Prostate gland (tissue), 2 donors: Measurements from ENCODE around the gene TMEM100. TPM values are rescaled to one million over a fixed set of nuclear protein-coding genes. Genes with fewer than 3 reads are reported as not detected.

ENCODE experiments used
- DNase-seq: peaks from one replicate; pipeline ENCODE4 v3.0.0-alpha.2; 2019; ENCODE audit warnings: low spot score
- H3K27ac ChIP-seq, 2 donors: fragments of 200-600 bp; sonication (generic); 2 replicates each; pipeline ENCODE4 v1.5.1; 2017 to 2019
- H3K27me3 ChIP-seq: fragments of 200-600 bp; sonication (generic); replicated peaks from 2 replicates; pipeline ENCODE4 v1.5.1; 2019; ENCODE audit not compliant: insufficient read depth
- H3K36me3 ChIP-seq, 2 donors: fragments of 200-600 bp; sonication (generic); 1 replicate in 1 of 2; 2 replicates in 1 of 2; pipeline versions ENCODE4 v1.5.1 to v1.8.1; 2017 to 2019
- H3K4me1 ChIP-seq: fragments of 200-600 bp; sonication (generic); replicated peaks from 2 replicates; pipeline ENCODE4 v1.5.1; 2019
- H3K4me3 ChIP-seq, 2 donors: fragments of 200-600 bp; sonication (generic); 2 replicates each; pipeline ENCODE4 v1.5.1; 2017 to 2019
- H3K9me3 ChIP-seq: fragments of 200-600 bp; sonication (generic); 2 replicates; pipeline ENCODE4 v1.5.1; 2017
- CTCF ChIP-seq, 4 experiments: fragments of 200-600 bp in 2 of 4; fragments of 450-650 bp in 2 of 4; sonication (generic) in 2 of 4; IDR thresholded peaks; 1 replicate in 3 of 4; 2 replicates in 1 of 4; pipeline ENCODE4 v1.5.1; 2016 to 2019; ENCODE audit warnings: antibody characterized with exemption in 4 of 4, mild to moderate bottlenecking in 2 of 4, moderate library complexity in 2 of 4
- POLR2A ChIP-seq: fragments of 450-650 bp; IDR thresholded peaks from one replicate; pipeline ENCODE4 v1.6.1; 2016; ENCODE audit warnings: antibody characterized with exemption, mild to moderate bottlenecking
- POLR2AphosphoS5 ChIP-seq: sonication (generic); formaldehyde crosslinking; IDR thresholded peaks from one replicate; pipeline ENCODE4 v1.6.1; 2017; ENCODE audit warnings: antibody characterized with exemption
- WGBS: methylation state at CpG from one replicate; pipeline ENCODE4 v1.1.5; 2018; 5-methylcytosine and 5-hydroxymethylcytosine counted together
- intact Hi-C: fragments of 100-400 bp; cut with DNase I; formaldehyde crosslinking; loops from one replicate; pipeline ENCODE4 v1.14.2; 2022
- total RNA-seq, 2 donors: library from RNA; depleted of rRNA; stranded (reverse); fragments of >200 nt; gene quantifications; one replicate each; pipeline ENCODE4 v1.1.0, GENCODE V29; 2016

TMEM100 gene
- total RNA-seq, result 1 to 10 TPM; 1.2 to 3.2 TPM

- no peak for DNase-seq
- no peaks in the 10 kb centered on the region for H3K4me1 ChIP-seq
- intact Hi-C loops, result no loop called here
- no peaks in the 10 kb centered on the region for H3K9me3 ChIP-seq
- WGBS, result 14% methylated on average over 12 of the region's 12 CpGs
- H3K4me3 ChIP-seq, result peak within 1 kb of the TSS in 1 of 2 donors; percentile 7
- H3K27me3 ChIP-seq, result peaks cover 2% of the 10 kb centered on the region
- H3K27ac ChIP-seq, result no peak within 1 kb of the TSS
- TF ChIP-seq POLR2A (no peak), CTCF (IDR thresholded peaks at IDR 0.05) (no peak), POLR2AphosphoS5 (no peak)
- H3K36me3 ChIP-seq, result no peaks in the 10 kb centered on the region
Measured at GRCh38 chr17:55722742-55723487, at the start of gene TMEM100. TSS of gene TMEM100 (minus strand) at chr17:55722864. CDS start at chr17:55721070, 1,794 bp downstream.

- H3K27ac ChIP-seq, result no peak overlapping the region
- H3K9me3 ChIP-seq, result no peaks in the 10 kb centered on the region
- no peaks in the 10 kb centered on the region for H3K27me3 ChIP-seq
- WGBS, result 97% methylated on average over 7 of the region's 7 CpGs
- H3K36me3 ChIP-seq, result no peaks in the 10 kb centered on the region
- TF ChIP-seq POLR2AphosphoS5 (no peak), CTCF (IDR thresholded peaks at IDR 0.05) (no peak), POLR2A (no peak)
- intact Hi-C loops, result no loop called here
- no peak overlapping the region for H3K4me3 ChIP-seq
- no peaks in the 10 kb centered on the region for H3K4me1 ChIP-seq
- DNase-seq, result no peak
Measured at GRCh38 chr17:55772086-55772485, 49.4 kb upstream of the TMEM100 start.

- H3K9me3 ChIP-seq, result no peaks in the 10 kb centered on the region
- 39% methylated on average over 4 of the region's 4 CpGs for WGBS
- H3K4me1 ChIP-seq, result no peaks in the 10 kb centered on the region
- TF ChIP-seq POLR2AphosphoS5 (no peak), CTCF (IDR thresholded peaks at IDR 0.05) (peak in 3 of 4 experiments; percentile 65 to 76 (median 72))
- H3K4me3 ChIP-seq, result no peak overlapping the region
- H3K27ac ChIP-seq, result no peak overlapping the region
- intact Hi-C loops, result loop anchor here (2.0 kb wide), 1 partner anchor 244 kb away; no protein-coding TSS in a partner anchor
- no peaks in the 10 kb centered on the region for H3K27me3 ChIP-seq
- no peak for DNase-seq
- H3K36me3 ChIP-seq, result no peaks in the 10 kb centered on the region
Measured at GRCh38 chr17:55770196-55770870, 47.7 kb upstream of the TMEM100 start.

DNA sequence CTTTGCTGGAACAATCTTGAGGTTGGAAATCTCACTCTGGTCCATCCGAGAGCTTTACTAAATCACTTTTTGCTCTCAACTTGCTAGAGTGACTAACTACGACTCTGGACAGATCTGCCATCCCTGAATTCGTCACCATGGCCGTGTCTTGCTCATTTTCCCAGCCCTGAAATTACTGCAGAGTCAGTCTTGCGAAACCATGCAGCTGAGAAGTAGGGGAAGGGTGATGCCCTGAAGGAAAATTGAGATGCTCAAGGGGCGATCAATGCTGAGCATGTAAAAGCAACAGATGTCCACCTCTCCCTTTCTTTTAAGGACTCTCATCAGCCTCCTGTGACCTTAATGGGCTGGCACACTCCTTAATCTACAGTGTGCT is 46.9 kb upstream of the TMEM100 start:
- intact Hi-C loops, result loop anchor here (10.0 kb wide), 1 partner anchor 125 kb away; no protein-coding TSS in a partner anchor

More for the DNA sequence above, 46.9 kb upstream of the TMEM100 start:
- Histone ChIP-seq H3K4me3 (no peak overlapping the region), H3K36me3 (no peaks in the 10 kb centered on the region), H3K27ac (no peak overlapping the region), H3K27me3 (no peaks in the 10 kb centered on the region), H3K4me1 (no peaks in the 10 kb centered on the region), H3K9me3 (no peaks in the 10 kb centered on the region)
- 84% methylated on average over 6 of the region's 6 CpGs for WGBS
- no peak for TF ChIP-seq CTCF (IDR thresholded peaks at IDR 0.05)
- TF ChIP-seq POLR2A, result no peak
- TF ChIP-seq POLR2AphosphoS5, result no peak
- DNase-seq, result no peak
